Omental fat pad (tissue), 4 donors: ENCODE data around the gene NKX1-1. TPM values are rescaled to one million over a fixed set of nuclear protein-coding genes. Genes with fewer than 3 reads are reported as not detected.
"Not testable (repeated sequence)": the region's sequence is repeated elsewhere in the genome, so short reads cannot be mapped to it uniquely, and the experiment has no call there.

Experiments
- ATAC-seq: fragments of 150-250 bp; one replicate; pipeline ENCODE4 v1.9.1; 2016; ENCODE audit warnings: mild to moderate bottlenecking, moderate library complexity; ENCODE audit not compliant: low FRiP score
- DNase-seq: peaks from one replicate; pipeline ENCODE4 v3.0.0-alpha.2; 2019; ENCODE audit warnings: low spot score
- total RNA-seq, 4 donors: library from RNA; depleted of rRNA; stranded (reverse); fragments of >200 nt; gene quantifications; one replicate each; pipeline ENCODE4 v1.1.0, GENCODE V29; 2016
- TF ChIP-seq, protein P1 (sequence below), 3 donors: fragments of 450-650 bp; IDR thresholded peaks; one replicate each; pipeline ENCODE4 v1.5.1; 2016 to 2017; ENCODE audit warnings: antibody characterized with exemption in 3 of 3, mild to moderate bottlenecking in 3 of 3, moderate library complexity in 2 of 3

The NKX1-1 gene
- total RNA-seq, 4 donors from 2014 or later, result not detected

DNA sequence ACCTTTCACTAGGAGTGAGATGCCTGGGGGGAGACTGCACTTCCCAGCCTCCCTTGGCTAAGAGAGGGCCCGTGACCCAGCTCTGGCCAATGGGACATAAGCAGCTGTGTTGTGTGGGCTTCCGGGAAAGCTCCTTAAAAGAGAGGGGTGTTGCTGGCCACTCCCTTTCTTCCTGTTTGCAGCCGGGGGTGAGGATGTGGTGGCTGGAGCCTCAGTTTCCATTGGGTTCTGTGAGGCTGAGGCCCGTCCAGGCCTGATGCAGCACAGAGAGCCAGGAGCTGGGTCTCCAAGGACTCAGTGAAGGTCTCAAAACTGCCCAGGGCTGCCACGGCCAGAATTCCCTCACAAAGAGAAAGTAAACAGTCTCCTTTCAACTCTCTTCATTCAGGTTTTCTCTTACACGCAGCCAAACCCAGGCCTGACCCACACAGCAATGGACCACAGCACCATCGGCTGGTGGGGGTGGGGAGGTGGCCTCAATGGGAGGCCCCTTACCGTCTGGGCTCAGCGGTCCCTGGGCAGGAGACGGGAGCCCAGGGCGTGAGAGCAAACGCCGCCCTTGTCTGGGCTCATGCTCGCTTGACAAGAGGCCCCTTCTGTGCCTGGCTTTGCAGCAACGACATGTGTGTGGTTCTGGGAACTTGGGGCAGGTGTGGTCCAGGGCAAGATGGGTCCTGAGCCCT, 6.6 kb downstream of the NKX1-1 start:
- no peak for DNase-seq

DNA sequence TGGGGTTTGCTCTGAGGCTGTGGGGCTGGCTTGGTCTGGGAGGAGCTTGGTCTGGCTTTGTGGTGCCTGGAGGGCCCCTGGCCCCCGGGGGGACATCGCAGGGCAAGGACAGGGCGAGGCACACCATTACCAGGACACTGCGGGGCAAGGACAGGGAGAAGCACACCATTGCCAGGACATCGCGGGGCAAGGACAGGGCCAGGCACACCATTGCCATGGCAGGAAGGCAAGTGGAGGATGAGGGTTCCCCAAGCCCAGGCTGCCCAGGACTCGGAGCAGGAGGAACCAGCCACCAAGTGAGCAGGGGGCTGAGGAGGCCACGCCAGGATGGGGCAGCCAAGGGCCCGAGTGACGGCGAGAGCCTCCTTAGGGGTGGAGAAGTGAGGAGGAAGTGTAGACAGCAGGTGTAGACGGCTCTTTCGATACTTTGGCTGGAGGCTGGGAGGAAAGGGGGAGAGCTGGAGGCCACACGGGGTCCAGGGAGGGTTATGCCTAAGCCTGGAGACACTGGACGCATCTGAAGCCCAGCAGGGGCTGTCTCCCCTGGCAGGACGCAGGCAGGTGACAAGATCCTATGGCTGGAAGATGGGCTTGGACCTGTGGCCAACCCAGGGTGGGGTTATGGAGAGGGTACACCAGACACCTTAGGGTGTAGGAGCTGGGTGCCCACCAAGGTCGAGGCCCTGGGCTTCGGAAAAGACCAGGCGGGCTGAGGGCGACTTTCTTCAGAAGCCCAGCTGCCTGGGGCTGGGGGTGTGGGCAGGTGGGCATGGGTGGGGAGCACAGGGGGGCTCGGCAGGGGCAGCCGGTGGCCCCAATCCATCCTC, 7.3 kb downstream of the NKX1-1 start:
- TF ChIP-seq, protein P1, sequence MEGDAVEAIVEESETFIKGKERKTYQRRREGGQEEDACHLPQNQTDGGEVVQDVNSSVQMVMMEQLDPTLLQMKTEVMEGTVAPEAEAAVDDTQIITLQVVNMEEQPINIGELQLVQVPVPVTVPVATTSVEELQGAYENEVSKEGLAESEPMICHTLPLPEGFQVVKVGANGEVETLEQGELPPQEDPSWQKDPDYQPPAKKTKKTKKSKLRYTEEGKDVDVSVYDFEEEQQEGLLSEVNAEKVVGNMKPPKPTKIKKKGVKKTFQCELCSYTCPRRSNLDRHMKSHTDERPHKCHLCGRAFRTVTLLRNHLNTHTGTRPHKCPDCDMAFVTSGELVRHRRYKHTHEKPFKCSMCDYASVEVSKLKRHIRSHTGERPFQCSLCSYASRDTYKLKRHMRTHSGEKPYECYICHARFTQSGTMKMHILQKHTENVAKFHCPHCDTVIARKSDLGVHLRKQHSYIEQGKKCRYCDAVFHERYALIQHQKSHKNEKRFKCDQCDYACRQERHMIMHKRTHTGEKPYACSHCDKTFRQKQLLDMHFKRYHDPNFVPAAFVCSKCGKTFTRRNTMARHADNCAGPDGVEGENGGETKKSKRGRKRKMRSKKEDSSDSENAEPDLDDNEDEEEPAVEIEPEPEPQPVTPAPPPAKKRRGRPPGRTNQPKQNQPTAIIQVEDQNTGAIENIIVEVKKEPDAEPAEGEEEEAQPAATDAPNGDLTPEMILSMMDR (IDR thresholded peaks at IDR 0.05), result no peak
- ATAC-seq, result no peak
- no peak for DNase-seq

More for the DNA sequence above, 6.6 kb downstream of the NKX1-1 start:
- ATAC-seq, result no peak
- TF ChIP-seq, protein P1 (IDR thresholded peaks at IDR 0.05), result no peak

DNA sequence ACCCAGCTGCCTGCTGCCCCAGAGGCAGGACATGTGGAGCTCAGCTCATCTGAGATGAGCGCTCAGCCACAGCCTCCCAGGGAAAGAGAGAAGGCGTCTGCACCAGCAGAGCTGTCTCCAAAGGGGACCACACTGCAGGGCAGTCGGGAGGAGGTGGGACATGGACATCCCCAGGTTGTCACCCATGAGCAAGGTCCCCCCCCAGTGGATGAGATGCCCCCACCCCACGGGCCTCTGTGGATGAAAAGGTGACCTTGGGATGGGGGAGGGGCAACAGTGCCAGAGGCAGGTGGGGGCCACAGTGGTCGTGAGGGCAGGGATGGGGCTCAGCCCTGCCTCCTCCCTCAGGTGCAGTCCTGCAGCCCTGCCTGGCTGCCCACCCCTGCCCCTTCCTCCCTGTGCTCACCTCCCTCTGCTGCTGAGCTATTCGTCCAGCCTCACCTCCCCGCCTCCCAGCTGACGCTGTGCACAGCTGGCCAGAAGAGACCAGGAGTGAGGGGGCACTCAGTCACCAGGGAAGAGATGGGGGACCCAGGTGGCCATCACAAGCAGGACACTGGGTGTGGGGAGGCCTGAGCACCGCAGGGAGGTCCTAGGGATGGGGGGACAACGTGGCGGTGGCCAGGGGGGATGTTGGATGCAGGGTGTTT, 9.3 kb downstream of the NKX1-1 start:
- ATAC-seq (no peak), DNase-seq (no peak)
- TF ChIP-seq, protein P1 (IDR thresholded peaks at IDR 0.05), result no peak

DNA sequence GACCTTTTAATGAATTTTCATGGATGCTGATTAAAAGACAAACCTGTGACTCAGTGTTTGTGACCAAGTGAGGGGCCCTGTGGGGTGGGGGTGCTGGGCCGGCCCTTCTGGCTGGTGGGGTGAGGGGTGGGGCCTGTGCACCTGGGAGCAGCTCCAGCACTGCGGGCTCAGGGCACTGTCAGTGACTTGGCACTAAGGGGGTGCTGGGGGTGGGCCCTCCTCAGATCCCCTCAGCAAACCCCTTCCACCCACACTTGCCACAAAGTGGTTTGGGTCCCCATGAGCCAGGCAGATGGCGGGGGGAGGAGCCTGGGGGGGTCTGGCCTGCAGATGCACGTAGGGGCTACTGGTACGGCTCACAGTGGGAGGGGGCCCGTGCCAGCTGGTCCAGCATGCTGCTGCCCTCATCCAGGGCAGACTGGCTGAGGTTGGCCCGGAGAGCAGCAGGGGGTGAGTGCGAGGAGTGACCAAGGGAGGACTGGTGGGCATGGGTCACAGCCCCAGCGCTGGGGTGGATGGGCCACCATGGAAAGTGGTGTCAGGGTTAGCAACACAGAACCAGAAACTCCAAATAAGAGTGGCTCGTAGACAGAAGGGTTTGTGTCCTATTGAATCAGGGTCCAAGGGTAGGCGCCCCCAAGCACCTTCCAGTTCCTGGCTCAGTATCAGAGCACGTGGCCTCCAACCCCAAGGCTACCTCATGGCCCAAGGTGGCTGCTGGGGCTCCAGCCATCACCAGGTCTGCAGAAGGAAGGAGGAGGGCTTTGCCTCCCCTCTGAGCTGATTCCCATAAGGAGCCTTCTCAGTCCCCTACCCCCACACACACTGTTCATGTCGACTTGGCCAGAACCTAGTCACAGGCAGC, 10.1 kb downstream of the NKX1-1 start:
- TF ChIP-seq, protein P1 (IDR thresholded peaks at IDR 0.05), result no peak
- ATAC-seq, result no peak
- no peak for DNase-seq

DNA sequence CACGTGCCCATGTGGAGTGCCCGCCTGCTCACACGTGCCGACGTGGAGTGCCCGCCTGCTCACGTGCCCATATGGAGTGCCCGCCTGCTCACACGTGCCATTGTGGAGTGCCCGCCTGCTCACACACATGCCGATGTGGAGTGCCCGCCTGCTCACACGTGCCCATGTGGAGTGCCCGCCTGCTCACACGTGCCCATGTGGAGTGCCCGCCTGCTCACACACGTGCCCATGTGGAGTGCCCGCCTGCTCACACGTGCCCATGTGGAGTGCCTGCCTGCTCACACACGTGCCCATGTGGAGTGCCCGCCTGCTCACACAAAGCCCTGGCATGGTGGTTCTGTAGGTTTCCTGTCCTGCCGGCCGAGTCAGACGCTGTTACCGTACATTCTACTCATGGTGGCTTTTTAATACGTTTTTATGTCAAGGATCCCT, 10.8 kb downstream of the NKX1-1 start:
- not testable (repeated sequence) for ATAC-seq, DNase-seq

DNA sequence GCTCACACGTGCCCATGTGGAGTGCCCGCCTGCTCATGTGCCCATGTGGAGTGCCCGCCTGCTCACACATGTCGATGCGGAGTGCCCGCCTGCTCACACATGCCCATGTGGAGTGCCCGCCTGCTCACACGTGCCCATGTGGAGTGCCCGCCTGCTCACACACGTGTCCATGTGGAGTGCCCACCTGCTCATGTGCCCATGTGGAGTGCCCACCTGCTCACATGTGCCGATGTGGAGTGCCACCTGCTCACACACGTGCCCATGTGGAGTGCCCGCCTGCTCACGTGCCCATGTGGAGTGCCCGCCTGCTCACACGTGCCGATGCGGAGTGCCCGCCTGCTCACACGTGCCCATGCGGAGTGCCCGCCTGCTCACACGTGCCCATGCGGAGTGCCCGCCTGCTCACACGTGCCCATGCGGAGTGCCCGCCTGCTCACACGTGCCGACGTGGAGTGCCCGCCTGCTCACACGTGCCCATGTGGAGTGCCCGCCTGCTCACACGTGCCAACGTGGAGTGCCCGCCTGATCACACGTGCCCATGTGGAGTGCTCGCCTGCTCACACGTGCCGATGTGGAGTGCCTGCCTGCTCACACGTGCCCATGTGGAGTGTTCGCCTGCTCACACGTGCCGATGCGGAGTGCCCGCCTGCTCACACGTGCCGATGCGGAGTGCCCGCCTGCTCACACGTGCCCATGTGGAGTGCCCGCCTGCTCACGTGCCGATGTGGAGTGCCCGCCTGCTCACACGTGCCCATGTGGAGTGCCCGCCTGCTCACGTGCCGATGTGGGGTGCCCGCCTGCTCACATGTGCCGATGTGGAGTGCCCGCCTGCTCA, 11.5 kb downstream of the NKX1-1 start:
- not testable (repeated sequence) for ATAC-seq, DNase-seq

DNA sequence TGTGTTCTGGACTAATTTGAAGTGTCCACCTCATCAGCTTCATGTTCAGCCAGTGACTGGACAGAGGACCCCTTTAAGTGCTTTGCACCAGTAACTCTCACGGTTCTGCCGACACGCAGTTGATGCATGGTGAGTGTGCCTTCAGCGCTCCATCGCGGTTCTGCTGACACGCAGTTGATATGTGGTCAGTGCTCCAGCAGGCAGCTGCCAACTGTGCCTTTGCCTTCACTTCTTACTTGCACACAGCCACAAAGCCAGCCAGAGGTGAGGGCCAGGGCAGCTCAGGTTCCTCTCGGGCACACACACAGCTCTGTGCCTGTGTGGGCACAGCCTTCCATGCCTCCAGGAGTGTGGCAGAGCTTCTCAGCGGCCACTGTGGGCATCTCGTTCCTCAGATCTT, 12.4 kb downstream of the NKX1-1 start:
- ATAC-seq (no peak), DNase-seq (no peak)
- TF ChIP-seq, protein P1 (IDR thresholded peaks at IDR 0.05), result no peak

DNA sequence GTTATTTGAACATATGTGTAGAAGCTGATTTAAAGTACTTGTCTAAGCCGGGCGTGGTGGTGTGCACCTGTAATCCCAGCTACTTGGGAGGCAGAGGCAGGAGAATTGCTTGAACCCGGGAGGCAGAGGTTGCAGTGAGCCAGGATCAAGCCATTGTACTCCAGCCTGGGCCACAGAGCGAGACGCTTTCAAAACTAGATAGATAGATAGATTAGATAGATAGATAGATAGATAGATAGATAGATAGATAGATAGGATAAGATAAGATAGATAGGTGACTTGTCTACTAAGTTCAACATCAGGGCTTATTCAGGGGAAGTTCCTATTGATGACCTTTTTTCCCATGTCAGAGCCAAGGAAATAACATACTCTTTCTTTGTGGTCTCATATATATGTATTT, 12.9 kb downstream of the NKX1-1 start:
- not testable (repeated sequence) for DNase-seq, ATAC-seq
